ENCODE results near the gene SMPX.

Gene SMPX

DNA sequence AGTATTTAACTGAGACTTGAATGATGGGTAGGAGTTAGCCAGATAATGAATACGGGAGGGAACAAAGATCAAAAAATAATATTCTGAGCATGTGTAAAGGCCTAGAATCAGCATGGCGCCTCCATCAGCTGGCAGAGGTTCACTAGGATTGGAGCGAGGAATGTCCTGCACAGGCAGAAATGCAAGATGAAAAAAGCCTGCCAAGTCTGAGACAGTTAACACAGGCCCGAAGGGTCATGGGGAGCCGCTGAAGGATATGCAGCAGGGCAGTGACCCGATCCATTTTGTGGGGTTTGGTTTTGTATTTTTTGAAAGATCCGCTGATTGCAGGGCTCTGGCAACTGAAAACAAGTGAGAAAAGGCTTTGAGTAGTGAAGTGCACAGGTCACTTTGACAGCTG lies 40.1 kb downstream of the SMPX start:
- H3K27me3 Mint-ChIP-seq = no peaks in the 10 kb centered on the region
- H3K9me3 Mint-ChIP-seq = no peaks in the 10 kb centered on the region
- no peaks in the 10 kb centered on the region for H3K36me3 Mint-ChIP-seq (ENCODE audit: insufficient read depth)
- ATAC-seq (replicated peaks) (no peak), DNase-seq (no peak)
- no peak overlapping the region for H3K4me3 Mint-ChIP-seq
- no peaks in the 10 kb centered on the region for H3K4me1 Mint-ChIP-seq (ENCODE audit: low read depth in 2 of 2)
- no peak overlapping the region for H3K27ac Mint-ChIP-seq

DNA sequence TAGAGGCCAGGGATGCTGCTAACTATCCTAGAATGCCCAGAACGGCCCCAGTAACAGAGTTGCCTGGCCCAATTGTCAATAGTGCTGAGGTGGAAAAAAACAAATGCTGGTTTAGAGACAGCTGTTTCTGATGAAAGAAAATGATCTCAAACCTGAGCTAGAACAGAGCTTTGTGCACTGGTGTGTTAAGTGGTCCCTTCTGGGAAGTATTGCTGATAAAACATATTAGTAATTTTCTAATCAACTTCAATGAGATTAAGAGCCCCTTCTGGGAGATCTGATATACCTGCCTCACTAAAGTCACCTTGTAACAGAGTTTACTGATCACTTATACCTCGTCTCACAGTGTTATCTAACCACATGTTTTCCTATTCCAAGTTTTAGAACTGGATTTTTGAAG lies 42.1 kb downstream of the SMPX start:
- no peak overlapping the region for H3K4me3 Mint-ChIP-seq
- no peaks in the 10 kb centered on the region for H3K36me3 Mint-ChIP-seq (ENCODE audit: insufficient read depth)
- ATAC-seq (replicated peaks) (no peak), DNase-seq (no peak)
- no peaks in the 10 kb centered on the region for H3K9me3 Mint-ChIP-seq
- no peaks in the 10 kb centered on the region for H3K27me3 Mint-ChIP-seq
- no peaks in the 10 kb centered on the region for H3K4me1 Mint-ChIP-seq (ENCODE audit: low read depth in 2 of 2)
- H3K27ac Mint-ChIP-seq = no peak overlapping the region

DNA sequence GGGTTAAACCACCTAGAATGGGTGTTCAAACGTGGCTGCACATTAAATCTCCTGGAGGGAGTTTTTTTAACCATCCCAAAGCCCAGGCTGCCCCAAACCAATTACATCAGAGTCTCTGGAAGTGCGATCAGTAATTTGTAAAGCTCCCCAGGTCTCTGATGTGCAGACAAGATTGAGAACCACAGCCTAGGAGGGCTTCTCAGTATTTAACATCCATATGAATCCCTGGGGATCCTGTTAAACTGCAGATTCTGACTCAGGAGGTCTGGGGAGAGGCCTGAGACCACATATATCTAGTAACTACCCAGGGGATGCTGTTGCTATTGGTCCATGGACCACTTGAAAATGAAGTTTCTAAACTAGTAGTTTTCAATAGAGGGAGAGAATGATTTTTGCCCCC lies 42.6 kb downstream of the SMPX start:
- Mint-ChIP-seq H3K4me1 (ENCODE audit: low read depth in 2 of 2) (no peaks in the 10 kb centered on the region), H3K27ac (no peak overlapping the region), H3K27me3 (no peaks in the 10 kb centered on the region), H3K36me3 (ENCODE audit: insufficient read depth) (no peaks in the 10 kb centered on the region), H3K9me3 (no peaks in the 10 kb centered on the region), H3K4me3 (no peak overlapping the region)
- ATAC-seq (replicated peaks) (no peak), DNase-seq (no peak)

DNA sequence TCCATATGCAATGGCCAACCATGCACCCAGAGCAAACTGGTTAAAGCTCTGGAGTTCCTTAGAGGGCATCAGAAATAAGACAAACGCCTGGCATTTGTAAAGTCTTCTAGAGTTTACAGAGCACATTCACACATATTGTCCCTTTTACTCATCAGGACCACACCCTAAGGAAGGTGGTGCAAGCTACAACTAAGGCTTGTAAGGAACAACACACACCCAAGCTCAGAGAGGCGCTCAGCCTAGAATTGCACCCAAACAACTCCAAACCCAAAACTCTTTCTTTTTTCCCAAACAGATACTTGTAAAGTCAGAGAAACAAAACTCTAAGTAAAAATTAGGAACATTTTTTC lies 46.1 kb downstream of the SMPX start:
- Mint-ChIP-seq H3K9me3 (no peaks in the 10 kb centered on the region), H3K4me1 (ENCODE audit: low read depth in 2 of 2) (no peaks in the 10 kb centered on the region), H3K36me3 (ENCODE audit: insufficient read depth) (no peaks in the 10 kb centered on the region), H3K27ac (no peak overlapping the region), H3K4me3 (no peak overlapping the region), H3K27me3 (no peaks in the 10 kb centered on the region)
- DNase-seq = no peak
- ATAC-seq (replicated peaks) = no peak

DNA sequence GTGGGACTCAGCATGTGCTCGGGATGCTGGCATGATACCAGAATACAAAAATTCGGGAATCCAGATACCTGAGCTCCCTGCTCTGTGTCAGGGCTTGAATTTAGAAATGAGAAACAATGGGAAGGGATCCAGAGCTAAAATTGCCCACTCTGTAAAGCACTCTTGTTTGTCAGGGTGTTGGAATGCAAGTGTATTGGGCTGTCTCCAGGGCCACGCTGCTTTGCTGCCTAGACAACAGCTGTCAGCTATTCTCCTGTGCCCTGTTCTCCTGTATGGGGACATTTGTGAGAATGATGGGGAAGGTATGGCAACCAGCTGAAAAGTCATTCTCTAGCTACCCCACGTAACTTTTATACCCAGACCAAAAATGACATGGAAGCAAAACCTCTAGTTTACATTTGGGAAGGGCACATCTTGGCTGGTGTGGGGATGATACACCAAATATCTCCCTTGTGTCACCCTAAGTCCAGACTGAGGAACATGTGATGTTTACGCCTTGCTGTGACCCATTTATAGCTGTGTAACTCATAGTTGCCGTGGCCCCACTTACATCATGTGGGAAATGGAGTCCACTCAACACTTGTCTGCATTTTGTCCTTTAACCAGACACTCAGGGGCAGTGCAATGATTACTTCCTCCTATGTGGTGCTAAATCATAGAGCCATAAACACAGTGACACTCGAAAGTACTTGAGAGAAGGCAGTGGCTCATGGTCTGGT lies 46.6 kb downstream of the SMPX start:
- H3K27ac Mint-ChIP-seq = no peak overlapping the region
- no peaks in the 10 kb centered on the region for H3K27me3 Mint-ChIP-seq
- DNase-seq = no peak
- H3K4me3 Mint-ChIP-seq = no peak overlapping the region
- no peaks in the 10 kb centered on the region for H3K4me1 Mint-ChIP-seq (ENCODE audit: low read depth in 2 of 2)
- peaks cover 0 to 1% of the 10 kb centered on the region in 2 donors for H3K9me3 Mint-ChIP-seq
- ATAC-seq (replicated peaks) = no peak
- H3K36me3 Mint-ChIP-seq (ENCODE audit: insufficient read depth) = no peaks in the 10 kb centered on the region

DNA sequence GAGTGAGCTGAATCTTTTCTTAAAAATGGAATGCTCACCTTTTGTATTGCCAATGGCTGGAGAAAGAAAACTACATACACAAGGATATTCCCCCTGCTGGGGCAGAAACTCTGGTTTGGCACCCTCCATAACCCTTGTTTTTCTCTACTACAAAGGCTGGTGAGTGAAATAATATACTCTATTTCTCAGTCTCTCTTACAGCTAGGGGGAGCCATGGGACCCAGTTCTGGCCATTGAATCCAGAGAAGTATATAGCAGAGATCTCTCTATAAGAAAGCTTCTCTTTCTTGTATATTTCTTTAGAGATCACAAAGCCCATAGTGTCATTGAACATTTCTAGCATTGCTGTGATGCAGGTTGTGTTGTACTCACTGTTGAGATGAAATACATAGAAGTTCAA lies 49.8 kb downstream of the SMPX start:
- Mint-ChIP-seq H3K27me3 (no peaks in the 10 kb centered on the region), H3K27ac (no peak overlapping the region), H3K4me1 (ENCODE audit: low read depth in 2 of 2) (no peaks in the 10 kb centered on the region), H3K9me3 (peaks cover 0 to 1% of the 10 kb centered on the region in 2 donors), H3K36me3 (ENCODE audit: insufficient read depth) (no peaks in the 10 kb centered on the region), H3K4me3 (no peak overlapping the region)
- ATAC-seq (replicated peaks) = no peak
- DNase-seq = no peak

DNA sequence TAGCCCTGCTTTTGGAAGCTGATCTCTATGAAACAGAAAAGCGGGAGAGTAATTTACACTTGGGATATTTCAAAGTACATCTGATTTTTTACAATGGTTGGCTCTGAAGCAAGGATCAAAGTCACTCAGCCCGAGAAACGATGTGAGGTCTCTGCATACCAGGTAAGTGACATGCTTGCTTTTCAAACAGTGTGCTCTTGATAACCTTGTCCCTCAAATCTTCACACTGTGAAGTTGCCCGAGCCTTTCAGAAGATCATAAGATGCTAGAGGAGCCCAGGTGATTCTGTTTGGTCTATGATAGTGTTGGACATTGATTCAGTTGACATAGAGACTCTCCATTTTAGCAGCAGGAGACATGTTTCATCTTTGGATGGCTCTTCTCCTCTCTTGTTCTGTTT lies 52.7 kb downstream of the SMPX start:
- Mint-ChIP-seq H3K27me3 (no peaks in the 10 kb centered on the region), H3K4me1 (ENCODE audit: low read depth in 2 of 2) (no peaks in the 10 kb centered on the region), H3K36me3 (ENCODE audit: insufficient read depth) (no peaks in the 10 kb centered on the region), H3K27ac (no peak overlapping the region), H3K4me3 (no peak overlapping the region), H3K9me3 (peaks cover 0 to 1% of the 10 kb centered on the region in 2 donors)
- DNase-seq (no peak), ATAC-seq (replicated peaks) (no peak)

DNA sequence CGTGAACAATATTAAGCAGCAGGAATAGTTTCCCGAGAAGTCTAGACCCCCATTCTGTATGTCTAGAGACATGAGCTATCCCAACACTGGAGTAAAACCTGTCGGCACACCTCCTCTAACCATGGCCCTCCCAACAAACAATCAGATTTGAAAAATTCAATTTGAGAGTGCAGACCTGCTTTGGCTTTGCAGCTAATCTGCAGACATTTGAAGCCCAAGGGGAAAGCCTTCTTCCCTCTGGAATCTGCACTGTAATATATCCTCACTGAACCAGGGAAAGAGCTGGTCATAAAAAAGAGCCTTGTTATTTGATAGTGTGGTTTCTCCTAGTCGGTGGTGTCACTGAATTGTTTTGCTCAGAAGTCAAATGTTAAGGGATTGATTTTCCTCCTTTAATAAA lies 55.2 kb downstream of the SMPX start:
- no peak for ATAC-seq (replicated peaks)
- peaks cover 0 to 1% of the 10 kb centered on the region in 2 donors for H3K9me3 Mint-ChIP-seq
- no peak overlapping the region for H3K27ac Mint-ChIP-seq
- no peaks in the 10 kb centered on the region for H3K36me3 Mint-ChIP-seq (ENCODE audit: insufficient read depth)
- DNase-seq = no peak
- H3K4me1 Mint-ChIP-seq (ENCODE audit: low read depth in 2 of 2) = no peaks in the 10 kb centered on the region
- H3K4me3 Mint-ChIP-seq = no peak overlapping the region
- H3K27me3 Mint-ChIP-seq = no peaks in the 10 kb centered on the region

DNA sequence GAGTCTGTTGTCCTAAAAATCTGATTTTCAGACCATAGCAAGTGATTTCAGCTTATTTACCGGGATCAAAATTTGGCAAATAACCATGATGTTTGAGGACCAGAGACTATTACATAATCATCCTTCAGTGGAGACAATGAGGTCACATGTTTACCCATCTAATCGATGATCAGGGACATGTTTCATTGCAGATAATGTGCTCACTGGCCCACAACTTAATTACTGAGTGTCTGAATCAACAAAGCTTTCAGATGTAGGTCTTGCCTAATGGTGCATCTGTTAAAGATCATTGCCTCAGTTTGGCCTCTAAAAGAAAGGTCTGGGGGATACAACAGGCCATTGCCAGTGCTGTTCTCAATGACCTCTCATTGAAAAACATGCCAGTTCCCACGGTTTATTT lies 56.9 kb downstream of the SMPX start:
- ATAC-seq (replicated peaks) (no peak), DNase-seq (no peak)
- Mint-ChIP-seq H3K4me3 (no peak overlapping the region), H3K27me3 (no peaks in the 10 kb centered on the region), H3K4me1 (ENCODE audit: low read depth in 2 of 2) (no peaks in the 10 kb centered on the region), H3K9me3 (no peaks in the 10 kb centered on the region), H3K36me3 (ENCODE audit: insufficient read depth) (no peaks in the 10 kb centered on the region), H3K27ac (no peak overlapping the region)

DNA sequence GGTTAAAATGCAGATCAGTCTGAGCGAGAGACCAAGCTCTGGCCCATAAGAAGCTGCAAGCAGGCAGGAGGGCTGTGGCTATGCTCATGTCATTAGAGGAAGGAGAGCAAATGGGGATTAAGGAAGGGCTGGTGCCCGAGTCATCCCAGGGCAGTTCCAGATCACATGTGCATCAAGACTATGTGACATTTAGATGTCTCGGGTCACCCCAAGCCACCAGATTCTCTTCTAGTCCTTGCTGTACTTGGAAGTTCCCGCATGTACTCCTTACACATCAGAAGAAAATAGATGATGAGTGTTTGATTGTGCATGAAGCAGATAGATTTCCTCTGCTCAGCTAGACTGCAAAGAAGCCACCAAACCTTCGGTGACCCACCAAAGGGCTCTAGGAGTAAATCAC lies 57.6 kb downstream of the SMPX start:
- Mint-ChIP-seq H3K36me3 (ENCODE audit: insufficient read depth) (no peaks in the 10 kb centered on the region), H3K27me3 (no peaks in the 10 kb centered on the region), H3K4me3 (no peak overlapping the region), H3K9me3 (no peaks in the 10 kb centered on the region), H3K27ac (no peak overlapping the region), H3K4me1 (ENCODE audit: low read depth in 2 of 2) (no peaks in the 10 kb centered on the region)
- DNase-seq = no peak
- ATAC-seq (replicated peaks) = no peak

DNA sequence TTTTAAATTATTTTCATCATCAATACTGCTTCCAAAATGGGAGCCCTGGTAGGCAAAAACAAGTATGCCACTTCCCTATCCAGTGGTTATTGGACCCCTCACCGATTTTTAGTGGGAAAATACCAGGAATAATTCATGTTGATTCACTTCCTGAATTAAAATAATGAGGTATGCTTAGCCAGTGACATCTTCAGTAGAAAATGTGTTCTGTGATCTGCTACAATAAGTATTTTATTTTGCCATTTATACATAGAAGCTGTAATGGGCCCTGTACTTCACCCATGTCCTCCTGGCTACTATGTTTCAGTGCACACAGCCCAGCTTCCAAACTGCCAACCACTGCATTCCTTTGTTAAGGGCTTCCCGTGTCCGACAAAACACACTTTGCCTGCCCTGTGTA lies 58.8 kb downstream of the SMPX start:
- H3K27ac Mint-ChIP-seq = no peak overlapping the region
- no peaks in the 10 kb centered on the region for H3K4me1 Mint-ChIP-seq (ENCODE audit: low read depth in 2 of 2)
- no peaks in the 10 kb centered on the region for H3K27me3 Mint-ChIP-seq
- ATAC-seq (replicated peaks) (no peak), DNase-seq (no peak)
- H3K36me3 Mint-ChIP-seq (ENCODE audit: insufficient read depth) = no peaks in the 10 kb centered on the region
- H3K9me3 Mint-ChIP-seq = no peaks in the 10 kb centered on the region
- H3K4me3 Mint-ChIP-seq = no peak overlapping the region

DNA sequence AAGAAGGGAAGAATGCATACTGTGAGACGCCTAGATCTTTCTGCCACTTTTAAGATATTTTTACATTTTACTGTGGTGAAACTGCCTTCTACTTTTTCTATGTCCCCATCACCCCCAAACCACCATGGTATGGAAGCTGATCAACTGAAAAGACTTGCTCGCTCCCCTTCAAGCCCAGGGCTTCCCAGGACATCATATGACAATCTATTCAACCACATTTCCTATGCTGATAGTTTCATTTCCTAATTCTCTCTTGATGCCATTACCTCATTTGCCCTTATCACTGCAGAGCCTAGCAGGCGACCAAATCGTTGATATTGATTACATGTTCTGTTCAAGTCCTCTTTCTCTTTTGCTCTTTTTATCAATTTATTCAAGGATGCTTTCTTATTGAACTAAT lies 59.6 kb downstream of the SMPX start:
- Mint-ChIP-seq H3K4me3 (no peak overlapping the region), H3K9me3 (no peaks in the 10 kb centered on the region), H3K27ac (no peak overlapping the region), H3K36me3 (ENCODE audit: insufficient read depth) (no peaks in the 10 kb centered on the region), H3K27me3 (no peaks in the 10 kb centered on the region), H3K4me1 (ENCODE audit: low read depth in 2 of 2) (no peaks in the 10 kb centered on the region)
- ATAC-seq (replicated peaks) (no peak), DNase-seq (no peak)

DNA sequence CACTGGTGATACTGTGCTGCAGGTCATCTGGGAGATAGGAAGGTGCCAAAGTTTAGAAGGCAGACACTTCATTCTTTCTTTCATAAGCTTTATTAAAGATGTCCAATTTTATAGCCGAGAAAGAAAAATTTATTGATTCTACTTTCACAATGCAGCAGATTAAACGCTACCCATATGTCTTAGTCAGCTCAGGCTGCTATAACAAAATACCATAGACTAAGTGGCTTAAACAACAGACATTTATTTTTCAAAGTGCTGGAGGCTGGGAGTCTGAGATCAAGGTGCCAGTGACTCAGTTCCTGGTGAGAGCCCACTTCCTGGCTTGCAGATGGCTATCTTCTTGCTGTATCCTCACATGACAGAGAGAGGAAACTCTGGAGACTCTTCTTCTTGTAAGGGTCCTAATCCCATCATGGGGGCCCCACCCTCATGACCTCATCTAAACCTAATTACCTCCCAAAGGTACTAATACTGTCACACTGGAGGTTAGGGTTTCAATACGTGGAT lies 66.4 kb downstream of the SMPX start:
- ATAC-seq (replicated peaks) (no peak), DNase-seq (no peak)
- no peaks in the 10 kb centered on the region for H3K4me1 Mint-ChIP-seq (ENCODE audit: low read depth in 2 of 2)
- H3K9me3 Mint-ChIP-seq = no peaks in the 10 kb centered on the region
- no peak overlapping the region for H3K27ac Mint-ChIP-seq
- no peaks in the 10 kb centered on the region for H3K27me3 Mint-ChIP-seq
- no peak overlapping the region for H3K4me3 Mint-ChIP-seq
- H3K36me3 Mint-ChIP-seq (ENCODE audit: insufficient read depth) = no peaks in the 10 kb centered on the region

DNA sequence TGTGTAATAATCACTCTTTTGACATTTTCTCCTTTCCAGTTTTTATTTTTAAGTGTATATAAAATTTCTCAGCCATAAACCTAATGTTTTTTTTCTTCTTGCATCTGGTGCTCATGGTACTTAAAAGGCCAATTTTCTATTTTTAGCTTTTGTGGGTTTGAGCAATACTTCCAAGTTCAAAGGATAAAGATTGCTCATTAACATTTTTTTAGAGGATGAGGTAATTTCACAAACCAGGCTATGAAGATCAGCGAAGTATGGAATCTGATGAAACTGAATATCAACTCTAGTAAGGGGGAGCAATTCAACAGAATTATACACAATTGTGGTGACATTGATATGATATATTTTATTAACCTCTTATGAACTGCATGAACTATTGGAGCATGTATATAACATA lies 74.0 kb downstream of the SMPX start:
- Mint-ChIP-seq H3K27ac (no peak overlapping the region), H3K4me1 (ENCODE audit: low read depth in 2 of 2) (no peaks in the 10 kb centered on the region), H3K36me3 (ENCODE audit: insufficient read depth) (no peaks in the 10 kb centered on the region), H3K9me3 (peaks cover 0 to 1% of the 10 kb centered on the region in 2 donors), H3K4me3 (no peak overlapping the region), H3K27me3 (peaks cover 0 to 6% of the 10 kb centered on the region in 2 donors)
- DNase-seq (no peak), ATAC-seq (replicated peaks) (no peak)

Data from effector memory CD8-positive, alpha-beta T cell (primary cell).